ENCODE results near the gene HLA-DOB. TPM values are rescaled to one million over a fixed set of nuclear protein-coding genes. Genes with fewer than 3 reads are reported as not detected.

Gene HLA-DOB
- total and polyA plus RNA-seq, 2 donors (not counting 3 experiments of a cell fraction or from before 2014, with no cell fraction given), result 0.46 to 0.54 TPM

DNA sequence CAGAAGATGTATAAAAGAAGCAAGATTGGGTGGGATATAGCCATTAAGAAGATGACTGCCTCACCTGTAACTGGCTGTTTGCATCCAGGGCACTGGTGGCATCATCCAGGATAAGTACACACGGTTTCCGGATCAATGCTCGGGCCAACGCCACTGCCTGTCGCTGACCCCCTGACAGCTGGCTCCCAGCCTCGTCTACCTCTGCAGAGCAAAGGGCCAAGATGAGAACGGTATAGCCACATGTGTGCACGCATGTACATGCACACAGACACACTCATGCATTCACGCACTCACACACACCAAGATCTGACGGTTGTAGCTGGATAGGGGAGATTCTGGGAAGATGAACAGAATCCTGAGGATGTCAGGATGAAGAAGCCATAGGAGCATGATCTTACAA is 30.2 kb upstream of the HLA-DOB start:
- BruUV-seq (replicated peaks), result no TSS peak
- H3K27ac ChIP-seq (ENCODE audit: insufficient read depth, low read depth, low read length), result no peak overlapping the region
- no peak overlapping the region for H3K4me3 ChIP-seq (replicated peaks in 1 of 3; ENCODE audit: insufficient read depth in 1 of 3, low read depth in 1 of 3, low read length in 3 of 3)
- peaks cover 6% of the 10 kb centered on the region for H3K4me1 ChIP-seq (ENCODE audit: control insufficient read depth, extremely low read depth, insufficient read depth, low read length)
- H3K9me1 ChIP-seq (replicated peaks; ENCODE audit: control insufficient read depth, extremely low read depth, insufficient read depth, low read length), result no peaks in the 10 kb centered on the region
- TF ChIP-seq EZH2 (IDR thresholded peaks at IDR 0.05; ENCODE audit: borderline replicate concordance, low read depth, low read length, severe bottlenecking) (no peak), POLR2AphosphoS5 (IDR thresholded peaks at IDR 0.05; ENCODE audit: insufficient read depth, low read depth, low read length) (no peak), FOS (IDR thresholded peaks at IDR 0.05; ENCODE audit: borderline replicate concordance, insufficient read depth, low read length) (no peak), JUN (IDR thresholded peaks at IDR 0.05; ENCODE audit: borderline replicate concordance, insufficient read depth, insufficient read length, low read depth) (no peak)
- CTCF ChIA-PET, result interaction anchor here (11.0 kb wide), 1 partner anchor 22 kb away, joined by 397 read pairs; no protein-coding TSS in a partner anchor
- no peaks in the 10 kb centered on the region for H3K79me2 ChIP-seq (ENCODE audit: control insufficient read depth, insufficient read depth, low read length)
- H3K27me3 ChIP-seq (ENCODE audit: control insufficient read depth in 2 of 2, insufficient read depth in 2 of 2, low read length in 2 of 2), result no peaks in the 10 kb centered on the region
- no peak overlapping the region for H3K9ac ChIP-seq (replicated peaks; ENCODE audit: extremely low read depth, insufficient read depth, low read length)
- no peak for DNase-seq (ENCODE audit: low read depth, low spot score)
- H3K36me3 ChIP-seq (ENCODE audit: control insufficient read depth in 2 of 2, extremely low read depth in 1 of 2, insufficient read depth in 2 of 2, low read length in 2 of 2), result no peaks in the 10 kb centered on the region
- H4K20me1 ChIP-seq (replicated peaks; ENCODE audit: control insufficient read depth, extremely low read depth, insufficient read depth, low read length), result no peaks in the 10 kb centered on the region
- dilution Hi-C loops (cut with MboI; ENCODE audit: extremely low pct_ligation_motif_present, low sequenced_read_pairs) (no loop called here), intact Hi-C loops (cut with micrococcal nuclease) (no loop called here)
- H3K9me3 ChIP-seq (replicated peaks; ENCODE audit: control insufficient read depth, insufficient read depth, low read length), result no peaks in the 10 kb centered on the region
- no peak overlapping the region for H2AFZ ChIP-seq (ENCODE audit: low read depth, low read length)
- POLR2A ChIA-PET, result interaction anchor here (0.5 kb wide), 1 partner anchor 470 kb away, joined by 3 read pairs; the partner anchor contains the start of gene ZBTB22
- no peak for FAIRE-seq
- no peak overlapping the region for H3K4me2 ChIP-seq (ENCODE audit: insufficient read depth, low read length)

DNA sequence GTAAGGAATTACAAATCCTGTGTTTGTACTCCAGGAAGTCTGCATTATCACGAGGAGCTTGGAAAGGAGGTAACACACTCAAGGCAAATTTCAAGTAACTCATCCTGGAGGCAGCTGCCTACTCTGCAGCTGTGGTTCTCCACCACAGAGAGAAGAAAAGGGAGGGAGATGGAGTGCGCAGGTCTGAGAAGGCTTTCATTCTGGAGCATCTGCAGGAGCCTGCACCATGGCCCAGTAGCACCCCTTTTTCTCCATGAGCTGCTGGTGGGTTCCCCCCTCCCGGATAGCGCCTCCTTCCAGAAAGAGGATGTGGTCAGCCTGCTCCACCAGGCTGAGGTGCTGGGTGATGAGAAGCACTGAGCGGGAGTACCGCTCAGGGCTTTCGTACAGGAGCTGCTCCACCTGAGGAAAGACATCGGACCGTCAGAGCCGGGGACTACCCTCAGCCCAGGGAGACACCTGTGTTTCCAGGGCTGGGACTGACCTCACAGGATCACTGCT is 28.6 kb upstream of the HLA-DOB start:
- no peak overlapping the region for H3K4me2 ChIP-seq (ENCODE audit: insufficient read depth, low read length)
- POLR2A ChIA-PET, result interaction anchor here (1.2 kb wide), 1 partner anchor 126 kb away, joined by 4 read pairs; no protein-coding TSS in a partner anchor
- intact Hi-C loops (cut with micrococcal nuclease), result no loop called here

More for the DNA sequence above, 28.6 kb upstream of the HLA-DOB start:
- Histone ChIP-seq H2AFZ (ENCODE audit: low read depth, low read length) (no peak overlapping the region), H3K4me3 (replicated peaks in 1 of 3; ENCODE audit: insufficient read depth in 1 of 3, low read depth in 1 of 3, low read length in 3 of 3) (no peak overlapping the region), H3K9me1 (replicated peaks; ENCODE audit: control insufficient read depth, extremely low read depth, insufficient read depth, low read length) (no peaks in the 10 kb centered on the region), H3K9ac (replicated peaks; ENCODE audit: extremely low read depth, insufficient read depth, low read length) (no peak overlapping the region), H3K9me3 (replicated peaks; ENCODE audit: control insufficient read depth, insufficient read depth, low read length) (no peaks in the 10 kb centered on the region), H3K4me1 (ENCODE audit: control insufficient read depth, extremely low read depth, insufficient read depth, low read length) (peaks cover 5% of the 10 kb centered on the region), H3K36me3 (ENCODE audit: control insufficient read depth in 2 of 2, extremely low read depth in 1 of 2, insufficient read depth in 2 of 2, low read length in 2 of 2) (no peaks in the 10 kb centered on the region), H3K27me3 (ENCODE audit: control insufficient read depth in 2 of 2, insufficient read depth in 2 of 2, low read length in 2 of 2) (no peaks in the 10 kb centered on the region), H3K79me2 (ENCODE audit: control insufficient read depth, insufficient read depth, low read length) (no peaks in the 10 kb centered on the region), H3K27ac (ENCODE audit: insufficient read depth, low read depth, low read length) (no peak overlapping the region), H4K20me1 (replicated peaks; ENCODE audit: control insufficient read depth, extremely low read depth, insufficient read depth, low read length) (no peaks in the 10 kb centered on the region)
- DNase-seq (ENCODE audit: low read depth, low spot score) (no peak), FAIRE-seq (no peak)
- CTCF ChIA-PET, result interaction anchor here (1.4 to 11.0 kb wide), 4 partner anchors 9 to 143 kb away, joined by 3 to 397 read pairs (median 14); partner anchors contain the start of genes PSMB9 and TAP1
- dilution Hi-C loops (cut with MboI; ENCODE audit: extremely low pct_ligation_motif_present, low sequenced_read_pairs), result no loop called here
- TF ChIP-seq POLR2A (IDR thresholded peaks at IDR 0.05; ENCODE audit: low read depth, low read length) (no peak), EZH2 (IDR thresholded peaks at IDR 0.05; ENCODE audit: borderline replicate concordance, low read depth, low read length, severe bottlenecking) (no peak), FOS (IDR thresholded peaks at IDR 0.05; ENCODE audit: borderline replicate concordance, insufficient read depth, low read length) (no peak), GATA2 (IDR thresholded peaks at IDR 0.05; ENCODE audit: insufficient read depth, insufficient read length, low read depth, low read length) (no peak), POLR2AphosphoS5 (IDR thresholded peaks at IDR 0.05; ENCODE audit: insufficient read depth, low read depth, low read length) (no peak), JUN (IDR thresholded peaks at IDR 0.05; ENCODE audit: borderline replicate concordance, insufficient read depth, insufficient read length, low read depth) (no peak), MYC (IDR thresholded peaks at IDR 0.05; ENCODE audit: low read depth, low read length) (no peak)
- TF ChIP-seq, protein P1, sequence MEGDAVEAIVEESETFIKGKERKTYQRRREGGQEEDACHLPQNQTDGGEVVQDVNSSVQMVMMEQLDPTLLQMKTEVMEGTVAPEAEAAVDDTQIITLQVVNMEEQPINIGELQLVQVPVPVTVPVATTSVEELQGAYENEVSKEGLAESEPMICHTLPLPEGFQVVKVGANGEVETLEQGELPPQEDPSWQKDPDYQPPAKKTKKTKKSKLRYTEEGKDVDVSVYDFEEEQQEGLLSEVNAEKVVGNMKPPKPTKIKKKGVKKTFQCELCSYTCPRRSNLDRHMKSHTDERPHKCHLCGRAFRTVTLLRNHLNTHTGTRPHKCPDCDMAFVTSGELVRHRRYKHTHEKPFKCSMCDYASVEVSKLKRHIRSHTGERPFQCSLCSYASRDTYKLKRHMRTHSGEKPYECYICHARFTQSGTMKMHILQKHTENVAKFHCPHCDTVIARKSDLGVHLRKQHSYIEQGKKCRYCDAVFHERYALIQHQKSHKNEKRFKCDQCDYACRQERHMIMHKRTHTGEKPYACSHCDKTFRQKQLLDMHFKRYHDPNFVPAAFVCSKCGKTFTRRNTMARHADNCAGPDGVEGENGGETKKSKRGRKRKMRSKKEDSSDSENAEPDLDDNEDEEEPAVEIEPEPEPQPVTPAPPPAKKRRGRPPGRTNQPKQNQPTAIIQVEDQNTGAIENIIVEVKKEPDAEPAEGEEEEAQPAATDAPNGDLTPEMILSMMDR (IDR thresholded peaks at IDR 0.05; ENCODE audit: extremely low read depth in 1 of 2, insufficient read depth in 1 of 2, low read depth in 1 of 2, low read length in 2 of 2), result no peak
- TF ChIP-seq, protein P2, sequence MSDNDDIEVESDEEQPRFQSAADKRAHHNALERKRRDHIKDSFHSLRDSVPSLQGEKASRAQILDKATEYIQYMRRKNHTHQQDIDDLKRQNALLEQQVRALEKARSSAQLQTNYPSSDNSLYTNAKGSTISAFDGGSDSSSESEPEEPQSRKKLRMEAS (IDR thresholded peaks at IDR 0.05; ENCODE audit: insufficient read depth, insufficient read length), result no peak
- no TSS peak for BruUV-seq (replicated peaks)
